ENCODE results near the gene KIF23. TPM values are rescaled to one million over a fixed set of nuclear protein-coding genes. Genes with fewer than 3 reads are reported as not detected.
A peak's percentile ranks its signal among the peaks of the same experiment; 100 is the strongest.

The KIF23 gene
- total RNA-seq, 4 donors from 2014 or later = 2.6 to 39.3 (median 4.3) TPM

DNA sequence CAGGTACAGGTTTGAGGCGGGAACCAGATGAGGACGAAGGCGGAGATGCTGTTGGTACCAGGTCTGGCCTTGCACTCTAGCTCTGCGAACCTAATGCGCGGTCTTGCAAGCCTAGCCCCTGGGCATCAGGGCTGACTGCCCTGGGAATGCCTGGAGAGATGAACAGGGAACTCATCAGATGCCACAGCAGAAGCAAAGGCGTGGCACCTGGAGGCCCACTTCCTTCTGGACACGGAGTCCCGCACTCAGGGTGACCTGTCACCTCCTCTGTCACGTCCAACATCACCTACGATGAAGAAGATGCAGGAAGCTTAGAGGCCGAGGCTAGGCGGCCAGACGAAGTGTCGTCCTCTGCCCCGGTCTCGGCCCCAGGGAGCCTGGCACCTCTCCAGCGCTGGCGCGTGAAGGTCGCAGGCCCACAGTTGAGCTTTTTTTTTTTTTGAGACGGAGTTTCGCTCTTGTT lies 47.9 kb downstream of the KIF23 start:
- no peaks in the 10 kb centered on the region for H3K27me3 ChIP-seq
- H3K4me1 ChIP-seq = no peaks in the 10 kb centered on the region
- H3K4me3 ChIP-seq = peak overlapping the region; percentile 40 to 48
- H3K9me3 ChIP-seq = no peaks in the 10 kb centered on the region
- TF ChIP-seq, protein P1, sequence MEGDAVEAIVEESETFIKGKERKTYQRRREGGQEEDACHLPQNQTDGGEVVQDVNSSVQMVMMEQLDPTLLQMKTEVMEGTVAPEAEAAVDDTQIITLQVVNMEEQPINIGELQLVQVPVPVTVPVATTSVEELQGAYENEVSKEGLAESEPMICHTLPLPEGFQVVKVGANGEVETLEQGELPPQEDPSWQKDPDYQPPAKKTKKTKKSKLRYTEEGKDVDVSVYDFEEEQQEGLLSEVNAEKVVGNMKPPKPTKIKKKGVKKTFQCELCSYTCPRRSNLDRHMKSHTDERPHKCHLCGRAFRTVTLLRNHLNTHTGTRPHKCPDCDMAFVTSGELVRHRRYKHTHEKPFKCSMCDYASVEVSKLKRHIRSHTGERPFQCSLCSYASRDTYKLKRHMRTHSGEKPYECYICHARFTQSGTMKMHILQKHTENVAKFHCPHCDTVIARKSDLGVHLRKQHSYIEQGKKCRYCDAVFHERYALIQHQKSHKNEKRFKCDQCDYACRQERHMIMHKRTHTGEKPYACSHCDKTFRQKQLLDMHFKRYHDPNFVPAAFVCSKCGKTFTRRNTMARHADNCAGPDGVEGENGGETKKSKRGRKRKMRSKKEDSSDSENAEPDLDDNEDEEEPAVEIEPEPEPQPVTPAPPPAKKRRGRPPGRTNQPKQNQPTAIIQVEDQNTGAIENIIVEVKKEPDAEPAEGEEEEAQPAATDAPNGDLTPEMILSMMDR (IDR thresholded peaks at IDR 0.05) = no peak
- TF ChIP-seq POLR2A (IDR thresholded peaks at IDR 0.05) = no peak
- no peaks in the 10 kb centered on the region for H3K36me3 ChIP-seq
- H3K27ac ChIP-seq = peak overlapping the region; percentile 91 to 95
- intact Hi-C loops (cut with DNase I; ENCODE audit: low total_unique reads) = no loop called here
- peak; percentile 47 to 56 for DNase-seq

- intact Hi-C loops (cut with DNase I; ENCODE audit: low total_unique reads) = no loop called here
- TF ChIP-seq POLR2A (IDR thresholded peaks at IDR 0.05) = peak; percentile 79 to 91
- TF ChIP-seq, protein P1 (IDR thresholded peaks at IDR 0.05) = peak; percentile 86 to 96 (median 91)
- peak; percentile 97 to 98 for DNase-seq
- Histone ChIP-seq H3K36me3 (no peaks in the 10 kb centered on the region), H3K4me1 (no peaks in the 10 kb centered on the region), H3K27ac (peak overlapping the region; percentile 91 to 95), H3K27me3 (no peaks in the 10 kb centered on the region), H3K9me3 (no peaks in the 10 kb centered on the region), H3K4me3 (peak overlapping the region; percentile 44 to 48)
Observed at GRCh38 chr15:69462493-69463181, 48.5 kb downstream of the KIF23 start.

DNA sequence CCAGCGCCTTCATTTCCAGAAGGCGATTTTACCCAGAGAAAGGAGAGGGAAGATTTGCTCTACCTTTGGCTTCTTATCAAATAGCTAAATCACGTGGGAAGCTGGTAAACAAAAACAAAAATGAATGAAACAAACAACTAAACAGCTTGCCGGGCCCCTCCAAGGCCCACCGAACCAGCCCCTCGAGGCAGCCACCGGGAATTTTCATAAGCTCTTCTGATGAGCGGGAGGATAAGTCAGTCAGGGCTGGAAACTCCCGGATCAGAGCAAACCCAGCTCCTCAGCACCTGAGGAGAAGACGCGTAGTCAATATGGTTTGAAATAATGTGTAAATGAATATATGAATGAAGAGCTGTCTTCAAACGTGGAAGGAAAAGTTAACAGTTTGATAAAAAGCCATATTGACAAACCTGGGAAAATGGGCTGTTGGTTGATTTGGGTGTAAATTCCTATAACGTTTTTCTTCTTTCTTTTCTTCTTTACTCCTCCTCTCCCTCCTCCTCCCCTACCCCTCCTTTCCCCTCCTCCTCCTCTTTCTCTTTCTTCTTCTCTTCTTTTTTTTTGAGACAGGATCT lies 49.1 kb downstream of the KIF23 start:
- H3K27ac ChIP-seq = peak overlapping the region; percentile 91 to 95
- peak overlapping the region; percentile 44 to 48 for H3K4me3 ChIP-seq
- DNase-seq = peak in 1 of 2 donors; percentile 32
- no peaks in the 10 kb centered on the region for H3K9me3 ChIP-seq
- H3K36me3 ChIP-seq = no peaks in the 10 kb centered on the region
- no peaks in the 10 kb centered on the region for H3K4me1 ChIP-seq
- no peaks in the 10 kb centered on the region for H3K27me3 ChIP-seq
- TF ChIP-seq, protein P1 (IDR thresholded peaks at IDR 0.05) = no peak
- no peak for TF ChIP-seq POLR2A (IDR thresholded peaks at IDR 0.05)
- intact Hi-C loops (cut with DNase I; ENCODE audit: low total_unique reads) = no loop called here

DNA sequence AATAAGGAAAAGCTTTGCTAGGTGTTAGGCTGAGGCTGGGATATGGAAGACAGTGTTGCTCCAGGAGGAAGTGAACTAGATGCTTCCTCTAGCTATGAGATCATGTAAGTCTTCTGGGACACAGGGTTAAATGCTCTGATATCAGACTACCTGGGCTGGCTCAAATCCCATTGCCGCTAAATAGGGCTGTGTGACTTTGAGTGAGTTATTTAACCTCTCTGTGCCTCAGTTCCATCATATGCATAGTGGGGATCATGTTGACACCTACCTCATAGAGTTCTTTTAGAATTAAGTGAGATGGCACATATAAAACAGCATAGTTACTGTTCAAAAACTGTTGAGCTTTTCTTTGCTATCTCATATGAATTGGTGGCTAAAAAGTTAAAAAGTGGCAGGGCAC lies 51.1 kb downstream of the KIF23 start:
- no peak overlapping the region for H3K27ac ChIP-seq
- DNase-seq = no peak
- no peaks in the 10 kb centered on the region for H3K9me3 ChIP-seq
- no peaks in the 10 kb centered on the region for H3K36me3 ChIP-seq
- H3K4me1 ChIP-seq = no peaks in the 10 kb centered on the region
- no peak overlapping the region for H3K4me3 ChIP-seq
- intact Hi-C loops (cut with DNase I; ENCODE audit: low total_unique reads) = no loop called here
- TF ChIP-seq, protein P1 (IDR thresholded peaks at IDR 0.05) = no peak
- no peak for TF ChIP-seq POLR2A (IDR thresholded peaks at IDR 0.05)
- H3K27me3 ChIP-seq = no peaks in the 10 kb centered on the region

DNA sequence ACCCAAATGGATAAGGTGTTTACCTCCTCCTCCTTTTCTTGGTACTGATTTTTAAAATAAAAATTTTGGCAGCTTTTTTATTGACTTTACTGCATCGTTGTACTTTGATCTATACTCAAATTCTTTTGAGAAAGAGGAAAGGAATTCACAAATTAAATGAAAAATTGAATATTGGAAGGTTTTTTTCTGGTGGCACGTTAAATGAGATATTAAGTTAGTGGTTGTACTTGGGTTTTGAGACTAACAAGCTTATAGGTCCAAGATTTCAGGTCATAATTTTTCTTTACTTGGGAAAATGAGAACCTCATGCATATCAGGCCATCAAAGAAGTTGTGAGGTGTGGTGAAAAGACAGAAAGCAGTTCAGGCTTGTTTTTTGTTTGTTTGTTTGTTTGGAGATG lies 52.6 kb downstream of the KIF23 start:
- Histone ChIP-seq H3K4me1 (no peaks in the 10 kb centered on the region), H3K9me3 (no peaks in the 10 kb centered on the region), H3K4me3 (no peak overlapping the region), H3K27ac (no peak overlapping the region), H3K27me3 (no peaks in the 10 kb centered on the region), H3K36me3 (no peaks in the 10 kb centered on the region)
- intact Hi-C loops (cut with DNase I; ENCODE audit: low total_unique reads) = no loop called here
- no peak for DNase-seq
- TF ChIP-seq, protein P1 (IDR thresholded peaks at IDR 0.05) = no peak
- TF ChIP-seq POLR2A (IDR thresholded peaks at IDR 0.05) = no peak

Measured in uterus (tissue), 4 donors.